Measurements from ENCODE around the gene BARHL1.

DNA sequence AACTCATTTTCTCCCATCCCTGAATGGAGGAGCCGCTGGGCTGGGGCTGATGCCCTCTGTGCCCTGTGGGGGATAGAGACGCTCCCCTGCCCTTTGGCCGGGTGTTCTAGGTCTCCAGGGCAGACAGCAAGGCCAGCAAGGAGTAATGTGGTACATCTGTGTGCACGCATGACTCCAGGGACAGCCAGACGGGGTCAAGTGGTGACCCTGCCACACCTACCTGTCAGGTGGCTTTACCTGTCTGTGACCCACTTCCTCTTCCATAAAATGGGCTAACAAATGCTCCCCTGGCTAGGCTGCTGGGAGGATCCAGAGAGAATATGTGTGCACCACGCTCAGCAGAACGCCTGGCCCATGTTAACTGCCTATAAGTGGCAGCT is 35.4 kb upstream of the BARHL1 start:
- TF ChIP-seq, protein P1, sequence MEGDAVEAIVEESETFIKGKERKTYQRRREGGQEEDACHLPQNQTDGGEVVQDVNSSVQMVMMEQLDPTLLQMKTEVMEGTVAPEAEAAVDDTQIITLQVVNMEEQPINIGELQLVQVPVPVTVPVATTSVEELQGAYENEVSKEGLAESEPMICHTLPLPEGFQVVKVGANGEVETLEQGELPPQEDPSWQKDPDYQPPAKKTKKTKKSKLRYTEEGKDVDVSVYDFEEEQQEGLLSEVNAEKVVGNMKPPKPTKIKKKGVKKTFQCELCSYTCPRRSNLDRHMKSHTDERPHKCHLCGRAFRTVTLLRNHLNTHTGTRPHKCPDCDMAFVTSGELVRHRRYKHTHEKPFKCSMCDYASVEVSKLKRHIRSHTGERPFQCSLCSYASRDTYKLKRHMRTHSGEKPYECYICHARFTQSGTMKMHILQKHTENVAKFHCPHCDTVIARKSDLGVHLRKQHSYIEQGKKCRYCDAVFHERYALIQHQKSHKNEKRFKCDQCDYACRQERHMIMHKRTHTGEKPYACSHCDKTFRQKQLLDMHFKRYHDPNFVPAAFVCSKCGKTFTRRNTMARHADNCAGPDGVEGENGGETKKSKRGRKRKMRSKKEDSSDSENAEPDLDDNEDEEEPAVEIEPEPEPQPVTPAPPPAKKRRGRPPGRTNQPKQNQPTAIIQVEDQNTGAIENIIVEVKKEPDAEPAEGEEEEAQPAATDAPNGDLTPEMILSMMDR (IDR thresholded peaks at IDR 0.05) = no peak
- TF ChIP-seq POLR2A (IDR thresholded peaks at IDR 0.05) = no peak

Measured in prostate gland (tissue), 2 donors.